GM18507 (cell line): ENCODE results near the gene UIMC1.
"Not testable (repeated sequence)": the region's sequence is repeated elsewhere in the genome, so short reads cannot be mapped to it uniquely, and the experiment has no call there.

Experiments
- DNase-seq: peaks from one replicate; pipeline ENCODE4 v3.0.0; 2011; ENCODE audit warnings: low read depth; ENCODE audit not compliant: insufficient read length; ENCODE audit errors: extremely low spot score
- FAIRE-seq: peaks from 2 replicates; lab custom pipeline; 2011; peaks lifted over from hg19 to GRCh38; lab: Jason Lieb, UNC

UIMC1 gene

GRCh38 chr5:176876506-176877431 lies 129.8 kb downstream of the UIMC1 start:
- DNase-seq: no peak
- FAIRE-seq: no peak

DNA sequence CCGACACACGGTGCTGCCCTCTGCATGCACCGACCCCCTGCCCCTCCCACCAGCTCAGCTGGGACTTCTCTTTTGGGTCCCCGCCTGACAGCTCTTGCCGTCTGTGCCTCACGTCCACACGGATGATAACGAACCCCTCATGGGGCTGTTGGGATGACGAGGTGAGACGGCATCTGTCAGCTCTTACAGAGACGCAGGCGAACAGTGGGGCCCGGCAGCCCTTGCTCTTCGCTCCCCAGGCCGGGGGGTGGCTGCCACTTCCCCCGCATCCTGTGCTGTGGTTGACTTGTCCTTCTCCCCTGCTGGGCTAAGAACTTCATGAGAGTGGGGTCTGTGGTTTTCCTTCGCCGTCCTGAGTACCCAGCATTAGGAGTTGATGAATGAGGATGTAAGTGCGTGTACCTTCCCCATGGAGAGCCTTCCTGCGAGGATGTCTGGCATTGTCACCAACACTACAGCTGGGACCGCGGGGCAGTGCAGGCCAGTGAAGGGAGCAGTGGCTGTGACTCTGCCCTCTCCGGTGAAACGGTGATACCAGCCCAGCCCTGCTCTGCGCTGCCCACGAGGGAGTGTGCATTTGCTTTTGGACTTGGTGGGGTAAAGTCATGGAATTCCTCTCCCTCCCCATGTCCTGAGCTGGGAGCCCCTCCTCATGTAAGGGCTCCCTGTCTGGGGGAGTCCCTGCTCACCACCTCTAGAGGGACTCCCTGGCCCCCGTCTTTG lies 130.6 kb downstream of the UIMC1 start:
- DNase-seq (no peak), FAIRE-seq (no peak)

DNA sequence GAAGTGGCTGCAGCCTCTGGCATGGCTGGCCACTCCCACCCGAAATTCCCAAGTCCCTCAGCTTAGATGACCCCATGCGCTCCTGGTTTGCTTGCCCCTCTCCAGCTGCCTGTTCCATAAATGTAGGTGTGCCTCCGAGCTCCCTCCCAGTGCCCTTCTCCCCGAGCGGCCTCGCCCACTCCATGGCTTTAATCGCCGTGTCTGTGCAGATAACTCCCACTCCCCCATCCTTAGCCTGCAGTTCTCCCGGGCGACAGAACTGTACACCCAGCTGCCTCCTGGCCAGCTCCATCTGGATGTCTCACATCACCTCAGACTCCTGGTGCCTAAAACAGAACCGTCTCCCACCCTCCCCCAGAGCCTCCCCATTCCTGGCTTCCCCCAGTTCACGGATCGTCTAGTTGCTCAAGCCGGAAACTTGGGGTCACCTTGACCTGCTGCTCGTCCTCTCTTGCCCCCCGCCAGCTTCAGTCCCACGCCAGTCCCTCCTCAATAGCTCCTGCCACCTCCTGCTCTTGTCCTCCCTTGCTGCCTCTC lies 131.5 kb downstream of the UIMC1 start:
- FAIRE-seq: no peak
- no peak for DNase-seq

DNA sequence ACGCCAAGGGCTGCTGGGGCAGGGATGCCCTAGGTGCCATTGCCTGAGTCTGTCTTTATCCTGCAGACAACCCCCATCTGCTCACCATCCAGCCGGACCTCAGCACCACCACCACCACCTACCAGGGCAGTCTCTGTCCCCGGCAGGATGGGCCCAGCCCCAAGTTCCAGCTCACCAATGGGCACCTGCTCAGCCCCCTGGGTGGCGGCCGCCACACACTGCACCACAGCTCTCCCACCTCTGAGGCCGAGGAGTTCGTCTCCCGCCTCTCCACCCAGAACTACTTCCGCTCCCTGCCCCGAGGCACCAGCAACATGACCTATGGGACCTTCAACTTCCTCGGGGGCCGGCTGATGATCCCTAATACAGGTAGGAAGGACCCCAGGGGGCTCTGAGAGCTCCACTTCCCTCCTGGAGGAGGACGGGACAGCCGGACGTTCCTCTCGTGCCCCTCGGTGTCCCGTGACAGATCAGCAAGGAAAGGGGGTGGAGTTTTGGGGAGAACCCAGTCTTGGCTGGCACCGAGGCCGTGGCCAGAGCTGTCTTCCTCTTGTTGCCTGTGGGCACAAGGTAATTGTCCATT lies 132.3 kb downstream of the UIMC1 start:
- FAIRE-seq (no peak), DNase-seq (no peak)

- FAIRE-seq (no peak), DNase-seq (no peak)
These were observed 132.9 kb downstream of the UIMC1 start for GRCh38 chr5:176873541-176874172.

GRCh38 chr5:176873011-176873410 lies 133.6 kb downstream of the UIMC1 start:
- DNase-seq, FAIRE-seq: not testable (repeated sequence)

- FAIRE-seq, DNase-seq: not testable (repeated sequence)
These were observed 134.0 kb downstream of the UIMC1 start for GRCh38 chr5:176872586-176872985.

GRCh38 chr5:176870644-176871043 lies 135.9 kb downstream of the UIMC1 start:
- FAIRE-seq, DNase-seq: not testable (repeated sequence)

GRCh38 chr5:176870110-176870591 lies 136.4 kb downstream of the UIMC1 start:
- FAIRE-seq (no peak), DNase-seq (no peak)

- no peak for DNase-seq
- FAIRE-seq: no peak
These were observed 137.0 kb downstream of the UIMC1 start for GRCh38 chr5:176869501-176870109.

DNA sequence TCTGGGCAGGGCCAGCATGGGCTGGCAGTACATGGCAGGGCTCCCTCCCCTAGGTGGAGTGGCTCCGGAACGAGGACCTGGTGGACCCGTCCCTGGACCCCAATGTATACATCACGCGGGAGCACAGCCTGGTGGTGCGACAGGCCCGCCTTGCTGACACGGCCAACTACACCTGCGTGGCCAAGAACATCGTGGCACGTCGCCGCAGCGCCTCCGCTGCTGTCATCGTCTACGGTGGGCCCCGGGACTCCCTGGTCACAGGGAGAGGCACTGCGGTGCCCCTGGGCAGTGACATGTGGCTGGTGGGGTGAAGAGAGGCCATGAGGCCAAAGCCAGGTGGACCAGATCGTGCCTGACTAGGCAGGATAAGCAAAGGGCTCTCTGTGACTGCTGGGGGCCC lies 137.8 kb downstream of the UIMC1 start:
- DNase-seq: no peak
- FAIRE-seq: no peak

- DNase-seq (no peak), FAIRE-seq (no peak)
These were observed 138.5 kb downstream of the UIMC1 start for GRCh38 chr5:176868126-176868525.

DNA sequence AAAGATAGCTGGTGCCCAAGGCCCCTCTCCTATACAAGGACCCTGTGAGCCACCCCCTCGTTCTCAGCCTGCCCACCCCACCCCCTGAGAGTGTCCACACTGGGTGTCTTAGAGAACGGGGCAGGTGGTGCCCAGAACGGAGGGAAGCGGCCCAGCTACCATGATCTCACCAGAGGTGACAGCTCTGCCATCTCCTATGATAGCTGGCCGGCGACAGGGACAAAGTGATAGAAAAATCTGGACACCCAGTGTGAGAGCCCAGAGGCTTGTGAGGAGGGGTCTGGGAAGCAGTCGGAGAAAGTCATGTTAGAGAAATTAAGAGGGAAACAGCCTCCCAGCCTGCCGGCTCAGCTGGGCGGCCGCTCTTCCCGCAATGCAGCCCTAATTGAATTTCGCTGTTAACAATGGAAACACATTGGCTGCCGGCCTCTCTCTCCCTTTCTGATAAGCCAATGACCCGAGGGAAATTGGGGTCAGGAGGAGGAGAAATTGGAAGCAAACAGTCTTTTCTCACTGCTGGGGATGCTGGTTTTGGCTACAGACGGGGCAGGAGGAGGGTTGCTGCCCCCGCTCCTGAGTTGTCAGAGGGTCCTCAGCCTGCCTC lies 139.8 kb downstream of the UIMC1 start:
- FAIRE-seq (no peak), DNase-seq (no peak)

GRCh38 chr5:176865964-176866363 lies 140.6 kb downstream of the UIMC1 start:
- FAIRE-seq (no peak), DNase-seq (no peak)

DNA sequence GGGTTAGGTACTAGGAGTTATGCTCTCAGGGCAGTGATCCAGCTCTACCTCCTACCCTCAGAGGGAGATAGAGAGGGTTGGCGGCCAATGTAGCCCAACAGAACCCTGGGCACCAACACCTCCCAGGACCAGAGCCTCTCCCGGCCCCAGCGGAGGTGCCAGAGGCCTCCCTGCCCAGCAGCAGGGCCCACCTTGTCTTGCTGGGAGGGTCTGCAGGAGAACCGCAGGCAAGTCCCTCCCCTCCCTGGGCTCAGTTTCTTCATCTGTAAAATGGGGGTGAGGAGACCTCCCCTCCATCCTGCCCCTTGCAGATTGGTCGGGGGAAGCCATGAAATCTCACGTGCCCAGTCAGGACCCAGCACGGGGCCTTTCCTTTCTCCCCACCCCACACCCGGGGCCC lies 141.8 kb downstream of the UIMC1 start:
- no peak for DNase-seq
- no peak for FAIRE-seq

DNA sequence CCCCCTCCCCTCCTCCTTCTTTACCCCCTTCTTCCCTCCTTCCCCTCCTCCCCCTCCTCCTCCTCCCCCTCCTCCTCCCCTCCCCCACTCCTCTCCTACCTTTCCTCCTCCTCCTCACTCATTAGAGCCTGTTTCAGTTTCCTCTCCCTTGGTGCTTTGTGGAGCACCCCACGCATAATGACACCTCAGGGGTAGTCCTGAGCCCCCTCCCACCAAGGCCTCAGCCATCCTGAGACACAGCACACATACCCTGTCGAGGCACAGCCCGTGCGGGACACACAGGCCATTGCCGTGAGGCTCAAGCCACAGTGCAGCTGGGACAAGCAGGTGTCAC lies 142.8 kb downstream of the UIMC1 start:
- no peak for DNase-seq
- no peak for FAIRE-seq

DNA sequence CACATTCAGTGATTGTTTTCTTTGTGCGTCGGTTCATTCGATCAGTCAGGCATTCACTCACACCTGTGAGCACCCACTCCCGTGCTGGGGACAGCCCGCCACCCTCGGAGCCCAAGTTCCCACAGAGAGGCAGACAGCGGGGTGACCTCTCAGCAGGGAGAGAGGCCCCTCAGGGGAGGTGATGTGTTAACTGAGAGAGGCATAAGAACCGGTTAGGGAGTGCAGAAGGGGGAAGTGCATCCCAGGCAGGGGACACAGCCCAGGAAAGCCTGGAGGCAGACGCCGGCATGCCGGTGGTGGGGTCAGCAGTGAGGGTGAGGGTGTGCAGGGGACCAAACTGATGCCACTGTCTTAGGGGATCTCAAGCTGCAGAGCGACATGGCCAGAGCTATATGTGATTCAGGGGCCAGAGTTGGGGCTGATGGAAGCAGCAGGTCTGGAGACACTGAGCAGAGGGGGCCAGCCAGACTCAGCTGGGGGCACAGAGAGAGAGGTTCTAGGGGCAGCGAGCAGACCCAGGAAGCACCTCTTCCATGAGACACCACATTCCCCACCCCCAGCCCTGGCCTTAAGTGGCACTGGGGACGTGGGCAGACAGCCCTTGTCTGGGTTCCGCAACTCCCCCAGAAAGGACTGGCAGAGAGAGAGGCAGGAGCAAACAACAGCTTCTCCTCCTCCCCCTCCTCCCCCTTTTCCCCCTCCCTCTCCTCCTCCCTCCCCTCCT lies 143.4 kb downstream of the UIMC1 start:
- FAIRE-seq: no peak
- no peak for DNase-seq

DNA sequence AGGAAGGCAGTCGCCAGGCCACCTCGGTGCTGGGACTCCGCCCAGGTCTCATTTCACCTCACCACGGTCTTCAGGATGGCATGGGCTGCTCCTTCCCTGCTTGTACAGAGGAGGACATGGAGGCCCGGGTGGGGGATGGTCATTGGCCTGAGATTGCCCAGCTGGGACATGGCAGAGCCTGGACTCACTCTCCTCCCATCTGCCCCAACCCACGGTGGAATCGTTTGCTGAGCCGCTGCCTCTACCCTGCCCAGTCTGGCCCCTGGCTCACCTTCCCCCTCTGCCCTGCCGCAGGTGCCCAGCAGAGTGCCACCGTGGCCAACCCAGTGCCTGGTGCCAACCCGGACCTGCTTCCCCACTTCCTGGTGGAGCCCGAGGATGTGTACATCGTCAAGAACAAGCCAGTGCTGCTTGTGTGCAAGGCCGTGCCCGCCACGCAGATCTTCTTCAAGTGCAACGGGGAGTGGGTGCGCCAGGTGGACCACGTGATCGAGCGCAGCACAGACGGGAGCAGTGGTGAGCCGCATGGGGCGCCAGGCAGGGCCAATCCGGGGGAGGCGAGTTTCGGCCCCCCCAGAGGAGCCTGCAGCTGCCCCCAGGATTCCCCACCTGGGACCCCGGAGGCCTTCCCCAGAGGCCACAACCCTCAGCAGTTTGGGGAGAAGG lies 144.1 kb downstream of the UIMC1 start:
- no peak for FAIRE-seq

More for the DNA sequence above, 144.1 kb downstream of the UIMC1 start:
- DNase-seq: no peak
